Activated CD4-positive, alpha-beta T cell treated with anti-CD3 and anti-CD28 coated beads, Interleukin-2, amount 50 U/mL, for 4 hours (primary cell): ENCODE data around the gene PACSIN2.

Experiments
- DNase-seq, 2 experiments: peaks; one replicate each; pipeline ENCODE4 v3.0.0-alpha.2; 2020

PACSIN2 gene

GRCh38 chr22:42901790-42902508 lies 113.0 kb downstream of the PACSIN2 start:
- no peak for DNase-seq

GRCh38 chr22:42897960-42898359 lies 117.0 kb downstream of the PACSIN2 start:
- no peak for DNase-seq

- DNase-seq: no peak
These were observed 119.4 kb downstream of the PACSIN2 start for GRCh38 chr22:42895541-42895981.

GRCh38 chr22:42895087-42895486 lies 119.9 kb downstream of the PACSIN2 start:
- DNase-seq: no peak

- DNase-seq: no peak
These were observed 121.4 kb downstream of the PACSIN2 start for GRCh38 chr22:42893371-42894150.

- no peak for DNase-seq
These were observed 122.2 kb downstream of the PACSIN2 start for GRCh38 chr22:42892571-42893316.

GRCh38 chr22:42892156-42892555 lies 122.8 kb downstream of the PACSIN2 start:
- no peak for DNase-seq

GRCh38 chr22:42891696-42892095 lies 123.3 kb downstream of the PACSIN2 start:
- DNase-seq: no peak

- no peak for DNase-seq
These were observed 123.9 kb downstream of the PACSIN2 start for GRCh38 chr22:42891008-42891407.

- DNase-seq: no peak
These were observed 125.6 kb downstream of the PACSIN2 start for GRCh38 chr22:42889304-42889703.

- DNase-seq: no peak
These were observed 127.1 kb downstream of the PACSIN2 start for GRCh38 chr22:42887523-42888507.

- no peak for DNase-seq
These were observed 127.8 kb downstream of the PACSIN2 start for GRCh38 chr22:42887120-42887519.

- no peak for DNase-seq
These were observed 129.5 kb downstream of the PACSIN2 start for GRCh38 chr22:42885446-42885845.

GRCh38 chr22:42884616-42885375 lies 130.2 kb downstream of the PACSIN2 start:
- DNase-seq: no peak

GRCh38 chr22:42883970-42884369 lies 131.0 kb downstream of the PACSIN2 start:
- DNase-seq: no peak

GRCh38 chr22:42883121-42883520 lies 131.8 kb downstream of the PACSIN2 start:
- no peak for DNase-seq

- DNase-seq: no peak
These were observed 132.8 kb downstream of the PACSIN2 start for GRCh38 chr22:42881982-42882656.

- DNase-seq: no peak
These were observed 133.7 kb downstream of the PACSIN2 start for GRCh38 chr22:42881298-42881697.

- no peak for DNase-seq
These were observed 134.1 kb downstream of the PACSIN2 start for GRCh38 chr22:42880815-42881214.

GRCh38 chr22:42879371-42880021 lies 135.5 kb downstream of the PACSIN2 start:
- no peak for DNase-seq
